H1 (cell line): Measurements from ENCODE around the gene BRIX1.

Experiments used
- HDAC6 ChIP-seq: IDR thresholded peaks from one replicate; pipeline ENCODE4 v1.7.1; 2012; ENCODE audit warnings: low read depth, mild to moderate bottlenecking, inconsistent platforms, low read length, moderate library complexity
- KDM1A ChIP-seq: fragments of 200-600, 300-600 bp; sonication (generic); IDR thresholded peaks from 2 replicates; pipeline ENCODE4 v1.7.1; 2016; ENCODE audit warnings: mild to moderate bottlenecking, low read length, borderline replicate concordance
- POLR2AphosphoS5 ChIP-seq: IDR thresholded peaks from 2 replicates; pipeline ENCODE4 v1.6.1; 2011; ENCODE audit warnings: low read depth, low read length
- RFX5 ChIP-seq: IDR thresholded peaks from 2 replicates; pipeline ENCODE4 v1.6.1; 2011; ENCODE audit warnings: low read depth, low read length, improper control_type of control experiment, borderline replicate concordance
- TAF1 ChIP-seq: IDR thresholded peaks from 2 replicates; pipeline ENCODE4 v1.6.1; 2011; ENCODE audit warnings: mild to moderate bottlenecking, low read depth, low read length
- TF ChIP-seq, protein P1 (sequence below), 3 experiments: IDR thresholded peaks; 1 replicate in 2 of 3; 2 replicates in 1 of 3; pipeline versions ENCODE4 v1.5.1 to v1.6.1; 2011; ENCODE audit warnings: low read length in 3 of 3, mild to moderate bottlenecking in 3 of 3, inconsistent platforms in 2 of 3, low read depth in 1 of 3, moderate library complexity in 1 of 3; ENCODE audit not compliant: insufficient read depth in 1 of 3; ENCODE audit errors: control extremely low read depth in 1 of 3

DNA sequence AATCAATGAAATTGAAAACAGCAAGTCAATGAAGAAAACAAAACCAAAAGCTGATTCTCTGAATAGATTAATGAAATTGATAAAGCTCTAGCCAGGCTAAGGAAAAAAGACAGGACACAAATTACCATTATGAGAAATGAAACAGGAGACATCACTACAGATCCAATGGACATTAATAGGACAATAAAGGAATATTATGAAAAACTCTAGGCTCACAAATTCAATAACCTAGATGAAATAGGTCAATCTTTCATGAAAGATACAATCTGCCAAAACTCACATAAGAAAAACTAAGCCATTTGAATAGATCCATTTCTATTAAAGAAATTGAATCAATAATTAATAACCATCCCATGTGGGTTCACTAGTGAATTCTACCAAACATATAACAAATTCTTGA is 39.2 kb upstream of the BRIX1 start:
- TF ChIP-seq, protein P1, sequence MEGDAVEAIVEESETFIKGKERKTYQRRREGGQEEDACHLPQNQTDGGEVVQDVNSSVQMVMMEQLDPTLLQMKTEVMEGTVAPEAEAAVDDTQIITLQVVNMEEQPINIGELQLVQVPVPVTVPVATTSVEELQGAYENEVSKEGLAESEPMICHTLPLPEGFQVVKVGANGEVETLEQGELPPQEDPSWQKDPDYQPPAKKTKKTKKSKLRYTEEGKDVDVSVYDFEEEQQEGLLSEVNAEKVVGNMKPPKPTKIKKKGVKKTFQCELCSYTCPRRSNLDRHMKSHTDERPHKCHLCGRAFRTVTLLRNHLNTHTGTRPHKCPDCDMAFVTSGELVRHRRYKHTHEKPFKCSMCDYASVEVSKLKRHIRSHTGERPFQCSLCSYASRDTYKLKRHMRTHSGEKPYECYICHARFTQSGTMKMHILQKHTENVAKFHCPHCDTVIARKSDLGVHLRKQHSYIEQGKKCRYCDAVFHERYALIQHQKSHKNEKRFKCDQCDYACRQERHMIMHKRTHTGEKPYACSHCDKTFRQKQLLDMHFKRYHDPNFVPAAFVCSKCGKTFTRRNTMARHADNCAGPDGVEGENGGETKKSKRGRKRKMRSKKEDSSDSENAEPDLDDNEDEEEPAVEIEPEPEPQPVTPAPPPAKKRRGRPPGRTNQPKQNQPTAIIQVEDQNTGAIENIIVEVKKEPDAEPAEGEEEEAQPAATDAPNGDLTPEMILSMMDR (IDR thresholded peaks at IDR 0.05; ENCODE audit: control extremely low read depth in 1 of 3, insufficient read depth in 1 of 3, low read depth in 1 of 3, low read length in 3 of 3) = no peak
- TF ChIP-seq RFX5 (no peak), KDM1A (no peak), TAF1 (no peak), POLR2AphosphoS5 (no peak), HDAC6 (no peak)
